ENCODE measurements around the gene SASH1. TPM values are rescaled to one million over a fixed set of nuclear protein-coding genes. Genes with fewer than 3 reads are reported as not detected.

SASH1 gene
- total RNA-seq, 2 donors from 2014 or later = 77.0 to 82.3 TPM

- Histone ChIP-seq H3K4me3 (no peak overlapping the region), H3K36me3 (no peaks in the 10 kb centered on the region), H3K27me3 (replicated peaks; ENCODE audit: insufficient read depth) (no peaks in the 10 kb centered on the region), H3K27ac (no peak overlapping the region), H3K4me1 (ENCODE audit: control insufficient read depth in 1 of 2, low read depth in 2 of 2) (peaks cover 11 to 24% of the 10 kb centered on the region in 2 donors), H3K9me3 (no peaks in the 10 kb centered on the region)
- ATAC-seq (ENCODE audit: insufficient number of reproducible peaks, low FRiP score, low read depth) (no peak), DNase-seq (ENCODE audit: low spot score) (no peak)
- no peak for TF ChIP-seq CTCF (IDR thresholded peaks at IDR 0.05)
These were observed 2.9 kb upstream of the SASH1 start for GRCh38 chr6:148339766-148340165.

- Histone ChIP-seq H3K4me3 (no peak overlapping the region), H3K4me1 (ENCODE audit: control insufficient read depth in 1 of 2, low read depth in 2 of 2) (peaks cover 19 to 34% of the 10 kb centered on the region in 2 donors), H3K9me3 (no peaks in the 10 kb centered on the region), H3K27ac (no peak overlapping the region), H3K27me3 (replicated peaks; ENCODE audit: insufficient read depth) (no peaks in the 10 kb centered on the region), H3K36me3 (no peaks in the 10 kb centered on the region)
- no peak for ATAC-seq (ENCODE audit: insufficient number of reproducible peaks, low FRiP score, low read depth)
- TF ChIP-seq CTCF (IDR thresholded peaks at IDR 0.05) = no peak
- no peak for DNase-seq (ENCODE audit: low spot score)
These were observed 1.9 kb upstream of the SASH1 start for GRCh38 chr6:148340586-148341297.

- DNase-seq (ENCODE audit: low spot score) (no peak), ATAC-seq (ENCODE audit: insufficient number of reproducible peaks, low FRiP score, low read depth) (no peak)
- no peak for TF ChIP-seq CTCF (IDR thresholded peaks at IDR 0.05)
- H3K4me3 ChIP-seq = peak overlapping the region; percentile 76
- peaks cover 29 to 45% of the 10 kb centered on the region in 2 donors for H3K4me1 ChIP-seq (ENCODE audit: control insufficient read depth in 1 of 2, low read depth in 2 of 2)
- no peaks in the 10 kb centered on the region for H3K36me3 ChIP-seq
- no peaks in the 10 kb centered on the region for H3K27me3 ChIP-seq (replicated peaks; ENCODE audit: insufficient read depth)
- no peaks in the 10 kb centered on the region for H3K9me3 ChIP-seq
- peak overlapping the region; percentile 77 to 87 for H3K27ac ChIP-seq
These were observed 613 bp upstream of the SASH1 start for GRCh38 chr6:148342100-148342349.

- Histone ChIP-seq H3K9me3 (no peaks in the 10 kb centered on the region), H3K36me3 (no peaks in the 10 kb centered on the region), H3K27ac (peak overlapping the region; percentile 68 to 87), H3K4me3 (peak overlapping the region; percentile 76), H3K4me1 (ENCODE audit: control insufficient read depth in 1 of 2, low read depth in 2 of 2) (peaks cover 29 to 48% of the 10 kb centered on the region in 2 donors), H3K27me3 (replicated peaks; ENCODE audit: insufficient read depth) (no peaks in the 10 kb centered on the region)
- TF ChIP-seq CTCF (IDR thresholded peaks at IDR 0.05) = no peak
- ATAC-seq (ENCODE audit: insufficient number of reproducible peaks, low FRiP score, low read depth) (no peak), DNase-seq (ENCODE audit: low spot score) (no peak)
These were observed 577 bp downstream of the SASH1 start for GRCh38 chr6:148343047-148343782.

GRCh38 chr6:148345176-148345575 is 2.5 kb downstream of the SASH1 start:
- no peak for TF ChIP-seq CTCF (IDR thresholded peaks at IDR 0.05)
- Histone ChIP-seq H3K27ac (peak overlapping the region; percentile 18 to 56), H3K27me3 (replicated peaks; ENCODE audit: insufficient read depth) (no peaks in the 10 kb centered on the region), H3K4me1 (ENCODE audit: control insufficient read depth in 1 of 2, low read depth in 2 of 2) (peaks cover 29 to 48% of the 10 kb centered on the region in 2 donors), H3K9me3 (no peaks in the 10 kb centered on the region), H3K36me3 (no peaks in the 10 kb centered on the region), H3K4me3 (peak overlapping the region; percentile 76)
- DNase-seq (ENCODE audit: low spot score) = no peak
- ATAC-seq (ENCODE audit: insufficient number of reproducible peaks, low FRiP score, low read depth) = no peak

All from thoracic aorta (tissue), 2 donors.